ENCODE results near the gene MCTP2.

Gene MCTP2

GRCh38 chr15:94265009-94265408 lies 33.6 kb downstream of the MCTP2 start:
- DNase-seq, result no peak

- no peak for DNase-seq
Measured at GRCh38 chr15:94265982-94266381, 34.6 kb downstream of the MCTP2 start.

GRCh38 chr15:94266789-94267188 lies 35.4 kb downstream of the MCTP2 start:
- no peak for DNase-seq

- no peak for DNase-seq
Measured at GRCh38 chr15:94269954-94270353, 38.6 kb downstream of the MCTP2 start.

- no peak for DNase-seq
Measured at GRCh38 chr15:94270570-94270969, 39.2 kb downstream of the MCTP2 start.

GRCh38 chr15:94272251-94272898 lies 41.0 kb downstream of the MCTP2 start:
- no peak for DNase-seq

- no peak for DNase-seq
Measured at GRCh38 chr15:94273826-94274225, 42.5 kb downstream of the MCTP2 start.

GRCh38 chr15:94274745-94275144 lies 43.4 kb downstream of the MCTP2 start:
- DNase-seq, result no peak

- DNase-seq, result no peak
Measured at GRCh38 chr15:94277485-94277884, 46.1 kb downstream of the MCTP2 start.

- DNase-seq, result no peak
Measured at GRCh38 chr15:94279736-94280135, 48.4 kb downstream of the MCTP2 start.

GRCh38 chr15:94280301-94280700 lies 48.9 kb downstream of the MCTP2 start:
- DNase-seq, result no peak

GRCh38 chr15:94282269-94283250 lies 51.2 kb downstream of the MCTP2 start:
- DNase-seq, result no peak

GRCh38 chr15:94286583-94286982 lies 55.2 kb downstream of the MCTP2 start:
- no peak for DNase-seq

GRCh38 chr15:94287794-94288246 lies 56.5 kb downstream of the MCTP2 start:
- no peak for DNase-seq

- no peak for DNase-seq
Measured at GRCh38 chr15:94290730-94291129, 59.4 kb downstream of the MCTP2 start.

GRCh38 chr15:94293411-94294402 lies 62.3 kb downstream of the MCTP2 start:
- no peak for DNase-seq

GRCh38 chr15:94294556-94294955 lies 63.2 kb downstream of the MCTP2 start:
- no peak for DNase-seq

- no peak for DNase-seq
Measured at GRCh38 chr15:94295275-94295674, 63.9 kb downstream of the MCTP2 start.

GRCh38 chr15:94296717-94297116 lies 65.4 kb downstream of the MCTP2 start:
- no peak for DNase-seq

GRCh38 chr15:94297558-94297957 lies 66.2 kb downstream of the MCTP2 start:
- DNase-seq, result no peak

- DNase-seq, result no peak
Measured at GRCh38 chr15:94298364-94298763, 67.0 kb downstream of the MCTP2 start.

GRCh38 chr15:94300612-94301011 lies 69.3 kb downstream of the MCTP2 start:
- no peak for DNase-seq

- no peak for DNase-seq
Measured at GRCh38 chr15:94305133-94305532, 73.8 kb downstream of the MCTP2 start.

All from femur (tissue), 1 donor.